H1 (cell line): ENCODE results near the gene ZNF611. TPM values are rescaled to one million over a fixed set of nuclear protein-coding genes. Genes with fewer than 3 reads are reported as not detected.
"Not testable (repeated sequence)": the region's sequence is repeated elsewhere in the genome, so short reads cannot be mapped to it uniquely, and the experiment has no call there.

Experiments
- CTCF ChIA-PET: fragments of 300-600 bp; sonication (Branson Sonifier 250); formaldehyde crosslinking; loops from one replicate; lab custom pipeline; 2021; ENCODE audit not compliant: partially characterized antibody; lab: Charles Lee
- POLR2A ChIA-PET: fragments of 300-600 bp; sonication (Branson Sonifier 250); formaldehyde crosslinking; loops from one replicate; lab custom pipeline; 2021; ENCODE audit warnings: inconsistent platforms; ENCODE audit not compliant: partially characterized antibody; lab: Charles Lee
- DNase-seq, 2 experiments: peaks; one replicate each; pipeline versions ENCODE4 v3.0.0 to v3.0.0-alpha.2; 2010 to 2022; ENCODE audit warnings: low spot score in 2 of 2, low read depth in 1 of 2, mixed read lengths in 1 of 2
- FAIRE-seq: peaks from 2 replicates; lab custom pipeline; 2011; peaks lifted over from hg19 to GRCh38; lab: Jason Lieb, UNC
- H2AFZ ChIP-seq: 2 replicates; pipeline ENCODE4 v1.8.1; 2012; ENCODE audit warnings: low read length, inconsistent platforms
- H2AK5ac ChIP-seq: 2 replicates; pipeline ENCODE4 v1.6.1; 2013; ENCODE audit warnings: low read depth, low read length
- H2BK120ac ChIP-seq: replicated peaks from 2 replicates; pipeline ENCODE3; 2013; ENCODE audit warnings: low read depth, low read length, inconsistent platforms
- H2BK12ac ChIP-seq: 2 replicates; pipeline ENCODE4 v1.6.1; 2013; ENCODE audit warnings: low read depth, low read length
- H2BK15ac ChIP-seq: 2 replicates; pipeline ENCODE4 v1.6.1; 2013; ENCODE audit warnings: low read length
- H2BK20ac ChIP-seq: 2 replicates; pipeline ENCODE4 v1.6.1; 2013; ENCODE audit warnings: low read length
- H2BK5ac ChIP-seq: 2 replicates; pipeline ENCODE4 v1.6.1; 2013; ENCODE audit warnings: low read depth, low read length
- H3K14ac ChIP-seq: 2 replicates; pipeline ENCODE4 v1.6.1; 2013; ENCODE audit warnings: inconsistent platforms; ENCODE audit not compliant: insufficient read length
- H3K18ac ChIP-seq: 2 replicates; pipeline ENCODE4 v1.6.1; 2013; ENCODE audit warnings: low read length; ENCODE audit errors: extremely low read depth
- H3K23ac ChIP-seq: 2 replicates; pipeline ENCODE4 v1.6.1; 2013; ENCODE audit warnings: inconsistent platforms; ENCODE audit not compliant: insufficient read length
- H3K23me2 ChIP-seq: 2 replicates; pipeline ENCODE4 v1.6.1; 2013; ENCODE audit warnings: low read depth, low read length
- H3K27ac ChIP-seq: 2 replicates; pipeline ENCODE4 v1.6.1; 2011; ENCODE audit warnings: low read depth, low read length, inconsistent platforms
- H3K27me3 ChIP-seq, 4 experiments: replicated peaks in 1 of 4; 1 replicate in 1 of 4; 2 replicates in 3 of 4; pipeline versions ENCODE4 v1.6.1 to v1.8.1; 2011 to 2013; ENCODE audit warnings: low read length in 3 of 4, mild to moderate bottlenecking in 3 of 4, inconsistent platforms in 2 of 4, mixed read lengths in 2 of 4, moderate library complexity in 1 of 4; ENCODE audit not compliant: control insufficient read depth in 3 of 4, insufficient read depth in 3 of 4; ENCODE audit errors: extremely low read depth in 1 of 4
- H3K36me3 ChIP-seq, 4 experiments: 2 replicates each; pipeline versions ENCODE4 v1.6.1 to v1.8.1; 2011 to 2013; ENCODE audit warnings: mild to moderate bottlenecking in 4 of 4, low read length in 3 of 4, moderate library complexity in 2 of 4, control low read depth in 1 of 4, inconsistent platforms in 1 of 4; ENCODE audit not compliant: insufficient read depth in 4 of 4, control insufficient read depth in 2 of 4
- H3K4ac ChIP-seq: replicated peaks from 2 replicates; pipeline ENCODE3; 2013; ENCODE audit warnings: low read length, low read depth, mixed read lengths, inconsistent platforms; ENCODE audit not compliant: insufficient read length
- H3K4me1 ChIP-seq, 4 experiments: replicated peaks in 1 of 4; 1 replicate in 1 of 4; 2 replicates in 3 of 4; pipeline versions ENCODE4 v1.6.1 to v1.8.1; 2011 to 2013; ENCODE audit warnings: low read length in 3 of 4, inconsistent platforms in 2 of 4, mixed read lengths in 1 of 4; ENCODE audit not compliant: insufficient read depth in 4 of 4, control insufficient read depth in 3 of 4
- H3K4me2 ChIP-seq, 2 experiments: 2 replicates each; pipeline versions ENCODE4 v1.6.1 to v1.8.1; 2011 to 2013; ENCODE audit warnings: low read depth in 2 of 2, low read length in 2 of 2, control low read depth in 1 of 2, inconsistent platforms in 1 of 2, mild to moderate bottlenecking in 1 of 2; ENCODE audit not compliant: insufficient read depth in 1 of 2
- H3K4me3 ChIP-seq, 4 experiments: fragments of 200-600, 300-600 bp in 1 of 4; sonication (generic), shearing (Covaris generic), sonication (Bioruptor Twin) in 1 of 4; 2 replicates each; pipeline versions ENCODE4 v1.5.1 to v1.8.1; 2011 to 2016; ENCODE audit warnings: low read length in 4 of 4, low read depth in 3 of 4, control low read depth in 2 of 4, inconsistent platforms in 2 of 4, mild to moderate bottlenecking in 2 of 4, mixed read lengths in 1 of 4, moderate library complexity in 1 of 4; ENCODE audit not compliant: insufficient read depth in 2 of 4; ENCODE audit errors: extremely low read depth in 1 of 4
- H3K56ac ChIP-seq: replicated peaks from 2 replicates; pipeline ENCODE3; 2013; ENCODE audit warnings: low read depth, mild to moderate bottlenecking, mixed read lengths, low read length, inconsistent platforms; ENCODE audit not compliant: insufficient read length
- H3K79me1 ChIP-seq: 2 replicates; pipeline ENCODE4 v1.6.1; 2013; ENCODE audit warnings: low read depth, low read length, control low read depth
- H3K79me2 ChIP-seq, 2 experiments: 2 replicates each; pipeline versions ENCODE4 v1.6.1 to v1.8.1; 2012 to 2013; ENCODE audit warnings: low read length in 2 of 2, mild to moderate bottlenecking in 2 of 2, inconsistent platforms in 1 of 2; ENCODE audit not compliant: insufficient read depth in 2 of 2, control insufficient read depth in 1 of 2
- H3K9ac ChIP-seq, 4 experiments: replicated peaks in 1 of 4; 1 replicate in 1 of 4; 2 replicates in 3 of 4; pipeline versions ENCODE4 v1.6.1 to v1.8.1; 2011 to 2013; ENCODE audit warnings: low read depth in 3 of 4, low read length in 3 of 4, control low read depth in 2 of 4, mild to moderate bottlenecking in 2 of 4, moderate library complexity in 2 of 4, inconsistent platforms in 1 of 4; ENCODE audit errors: extremely low read depth in 1 of 4
- H3K9me3 ChIP-seq, 2 experiments: 2 replicates each; pipeline versions ENCODE4 v1.6.1 to v1.8.1; 2012 to 2013; ENCODE audit warnings: mild to moderate bottlenecking in 2 of 2, moderate library complexity in 2 of 2, control low read depth in 1 of 2, inconsistent platforms in 1 of 2, low read depth in 1 of 2, low read length in 1 of 2, mixed read lengths in 1 of 2; ENCODE audit not compliant: insufficient read depth in 2 of 2
- H4K20me1 ChIP-seq, 2 experiments: replicated peaks in 1 of 2; 2 replicates each; pipeline versions ENCODE3 to v1.8.1; 2011 to 2013; ENCODE audit warnings: inconsistent platforms in 2 of 2, low read length in 2 of 2, mild to moderate bottlenecking in 1 of 2; ENCODE audit not compliant: insufficient read depth in 2 of 2, control insufficient read depth in 1 of 2
- H4K5ac ChIP-seq: 2 replicates; pipeline ENCODE4 v1.6.1; 2013; ENCODE audit warnings: low read length, low read depth, mixed read lengths, inconsistent platforms; ENCODE audit not compliant: insufficient read length
- H4K8ac ChIP-seq: 2 replicates; pipeline ENCODE4 v1.8.0; 2013; ENCODE audit warnings: mild to moderate bottlenecking, moderate library complexity, low read length, inconsistent platforms; ENCODE audit not compliant: insufficient read depth; ENCODE audit errors: extremely low read depth
- H4K91ac ChIP-seq: replicated peaks from 2 replicates; pipeline ENCODE3; 2013; ENCODE audit warnings: low read length, mixed read lengths, inconsistent platforms; ENCODE audit not compliant: insufficient read length
- WGBS, 2 experiments: shearing (Covaris generic) in 1 of 2; methylation state at CpG; one replicate each; pipeline versions ENCODE4 v1.1.6 to v1.1.7; 2013 to 2015; ENCODE audit warnings: low lambda C conversion rate in 2 of 2, mixed read lengths in 2 of 2, inconsistent platforms in 1 of 2, low coverage in 1 of 2, missing lambda C conversion rate in 1 of 2; ENCODE audit not compliant: insufficient replicate concordance in 2 of 2, insufficient coverage in 1 of 2, insufficient read length in 1 of 2; ENCODE audit errors: extremely low coverage in 1 of 2, missing lambda C conversion rate in 1 of 2; 5-methylcytosine and 5-hydroxymethylcytosine counted together
- polyA plus RNA-seq, 7 experiments: library from polyadenylated mRNA; depleted of rRNA in 3 of 7; stranded (reverse) in 5 of 7; unstranded in 2 of 7; fragments of >200 nt in 5 of 7; fragments of 200-250 nt in 2 of 7; gene quantifications; 1 replicate in 5 of 7; 2 replicates in 1 of 7; 4 replicates in 1 of 7; pipeline versions ENCODE4 v1.2.1 to v1.2.3, GENCODE V29; 2011 to 2013; ENCODE audit warnings: missing spikeins in 2 of 7, mixed read lengths in 2 of 7
- total RNA-seq: library from RNA; stranded (reverse); fragmentation: NEBNext Ultra II Directional; extraction: Animal tissue kit (Norgen Biotek cat#: 25700); gene quantifications from 2 replicates; pipeline ENCODE4 v1.2.1, GENCODE V29; 2021

The ZNF611 gene
- total and polyA plus RNA-seq, 2 of the 8 experiments (the other 6 are each of a cell fraction or from before 2014, with no cell fraction given), result 1.9 to 19.0 TPM

DNA sequence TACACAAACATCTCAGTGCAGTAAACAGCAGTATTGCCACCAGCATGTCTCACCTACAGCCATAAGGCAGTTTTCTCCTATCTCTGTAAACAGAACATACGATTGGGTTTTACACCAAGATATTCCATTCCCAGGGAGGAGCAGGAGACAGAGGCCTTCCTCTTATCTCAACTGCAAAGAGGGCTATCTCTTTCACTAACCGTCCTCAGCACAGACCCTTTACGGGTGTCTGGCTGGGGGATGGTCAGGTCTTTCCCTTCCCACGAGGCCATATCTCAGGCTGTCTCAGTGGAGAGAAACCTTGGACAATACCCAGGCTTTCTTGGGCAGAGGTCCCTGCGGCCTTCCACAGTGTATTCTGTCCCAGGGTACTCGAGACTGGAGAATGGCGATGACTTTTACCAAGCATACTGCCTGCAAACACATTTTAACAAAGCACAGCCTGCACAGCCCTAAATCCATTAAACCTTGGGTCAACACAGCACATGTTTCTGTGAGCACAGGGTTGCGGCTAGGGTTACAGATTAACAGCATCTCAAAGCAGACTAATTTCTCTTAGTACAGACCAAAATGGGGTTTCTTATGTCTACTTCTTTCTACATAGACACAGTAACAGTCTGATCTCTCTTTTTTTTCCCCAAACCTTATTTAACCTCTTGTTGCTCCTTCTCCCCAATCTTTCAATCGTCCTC lies 10.8 kb downstream of the ZNF611 start:
- WGBS, 2 experiments, result 84 to 100% methylated on average over 1 to 8 of the region's 9 CpGs
- H3K36me3 ChIP-seq, result peaks cover 0 to 19% (median 7%) of the 10 kb centered on the region in 4 experiments; a peak in 4 of 8 replicates
- DNase-seq, result not testable (repeated sequence)

More for the DNA sequence above, 10.8 kb downstream of the ZNF611 start:
- H3K27ac ChIP-seq, H2BK5ac ChIP-seq, CTCF ChIA-PET, H2BK15ac ChIP-seq, H3K18ac ChIP-seq, H3K23me2 ChIP-seq, H2BK20ac ChIP-seq, H4K91ac ChIP-seq, H3K27me3 ChIP-seq, H3K79me2 ChIP-seq, H2BK12ac ChIP-seq, H3K79me1 ChIP-seq, H4K20me1 ChIP-seq, H2AK5ac ChIP-seq, H3K4me1 ChIP-seq, H3K9ac ChIP-seq, H4K8ac ChIP-seq, H3K56ac ChIP-seq, H2AFZ ChIP-seq, H3K14ac ChIP-seq, H3K4me3 ChIP-seq, H4K5ac ChIP-seq, H3K4me2 ChIP-seq, POLR2A ChIA-PET, FAIRE-seq, H2BK120ac ChIP-seq, H3K23ac ChIP-seq, H3K4ac ChIP-seq: not testable (repeated sequence)
- peaks cover 11 to 18% of the 10 kb centered on the region in 2 experiments; a peak in 2 of 4 replicates for H3K9me3 ChIP-seq
